ENCODE results near the gene FRAT1. TPM values are rescaled to one million over a fixed set of nuclear protein-coding genes. Genes with fewer than 3 reads are reported as not detected.

The FRAT1 gene
- total and polyA plus RNA-seq, 2 of the 4 experiments (the other 2 are of a cell fraction), result 0.54 to 0.89 TPM

- ATAC-seq (ENCODE audit: low read depth), result peak; percentile 1; the same call in 1 of the 2 replicates
- CTCF ChIA-PET, result interaction anchor here (0.7 to 1.0 kb wide), 3 partner anchors 13 to 254 kb away, joined by 3 to 9 read pairs (median 3); no protein-coding TSS in a partner anchor
Observed at GRCh38 chr10:97291357-97292096, 27.5 kb upstream of the FRAT1 start.

More at GRCh38 chr10:97291357-97292096, 27.5 kb upstream of the FRAT1 start:
- H3K27me3 ChIP-seq (ENCODE audit: control insufficient read depth, insufficient read depth, low read length), result no peaks in the 10 kb centered on the region
- H4K5ac ChIP-seq (ENCODE audit: low read depth, low read length), result peak overlapping the region; percentile 81
- in situ Hi-C loops (cut with MboI; ENCODE audit: low sequenced_read_pairs) (no loop called here), intact Hi-C loops (cut with micrococcal nuclease) (loop anchor here (1.0 to 2.0 kb wide), 2 partner anchors 27 to 41 kb away; partner anchors contain the start of gene FRAT1), dilution Hi-C loops (cut with HindIII; ENCODE audit: low sequenced_read_pairs, unreplicated experiment) (no loop called here)
- H4K91ac ChIP-seq (ENCODE audit: insufficient read depth, low read depth, low read length), result peak overlapping the region; percentile 75
- 20% methylated on average over 1 of the region's 25 CpGs; no CpG with 5 or more reads in 1 of the 2 experiments for WGBS, 2 experiments (ENCODE audit: extremely low coverage in 2 of 2, insufficient read length in 1 of 2)
- peak overlapping the region; percentile 82 for H3K4ac ChIP-seq (ENCODE audit: low read depth, low read length)
- TF ChIP-seq CTCF (conservative IDR thresholded peaks at IDR 0.05; ENCODE audit: low read depth, low read length), result no peak
- no peak for TF ChIP-seq USF2 (IDR thresholded peaks at IDR 0.05; ENCODE audit: low read depth, low read length)
- TF ChIP-seq RCOR1 (IDR thresholded peaks at IDR 0.05; ENCODE audit: insufficient replicate concordance, low read length), result no peak
- TF ChIP-seq NFE2L2 (IDR thresholded peaks at IDR 0.05; ENCODE audit: low read depth, low read length), result no peak
- no peak for TF ChIP-seq RAD21 (IDR thresholded peaks at IDR 0.05; ENCODE audit: low read length)
- no peak for TF ChIP-seq ELK1 (IDR thresholded peaks at IDR 0.05; ENCODE audit: borderline replicate concordance, low read depth, low read length)
- no peak for TF ChIP-seq CHD1 (IDR thresholded peaks at IDR 0.05; ENCODE audit: low read depth, low read length)
- TF ChIP-seq MAFK (IDR thresholded peaks at IDR 0.05; ENCODE audit: low read depth, low read length), result no peak
- TF ChIP-seq BHLHE40 (IDR thresholded peaks at IDR 0.05; ENCODE audit: low read depth, low read length), result no peak
- TF ChIP-seq MAZ (IDR thresholded peaks at IDR 0.05; ENCODE audit: borderline replicate concordance, low read depth, low read length), result no peak
- TF ChIP-seq FOS (IDR thresholded peaks at IDR 0.05; ENCODE audit: low read depth, low read length), result no peak
- TF ChIP-seq MXI1 (IDR thresholded peaks at IDR 0.05; ENCODE audit: borderline replicate concordance, low read depth, low read length), result no peak
- H2AK9ac ChIP-seq (replicated peaks; ENCODE audit: low read depth, low read length, poor library complexity), result peak overlapping the region; percentile 87
- H3K9me3 ChIP-seq (ENCODE audit: control insufficient read depth, insufficient read depth, low read length), result no peaks in the 10 kb centered on the region
- H3K36me3 ChIP-seq (ENCODE audit: control insufficient read depth, insufficient read depth, low read length), result peaks cover 3% of the 10 kb centered on the region; the same call in 1 of the 2 replicates
- peak overlapping the region; percentile 50; the same call in 2 of the 3 replicates for H2BK15ac ChIP-seq (ENCODE audit: low read depth, low read length)
- peak overlapping the region; percentile 95 for H3K23ac ChIP-seq (ENCODE audit: low read depth, low read length)
- no peaks in the 10 kb centered on the region for H3K4me1 ChIP-seq (ENCODE audit: control insufficient read depth, insufficient read depth, low read length)
- peak overlapping the region; percentile 89 for H3K14ac ChIP-seq (replicated peaks; ENCODE audit: low read depth, low read length)
- H2AFZ ChIP-seq (replicated peaks; ENCODE audit: low read length, poor library complexity), result peak overlapping the region; percentile 96
- H3K9ac ChIP-seq (ENCODE audit: low read depth, low read length), result peak overlapping the region; percentile 76
- H2BK120ac ChIP-seq (ENCODE audit: low read depth, low read length), result peak overlapping the region; percentile 76
- peak overlapping the region; percentile 72 for H3K27ac ChIP-seq (ENCODE audit: insufficient read depth, low read length)
- H2AK5ac ChIP-seq (ENCODE audit: low read depth, low read length), result peak overlapping the region; percentile 17; the same call in 1 of the 2 replicates
- H2BK20ac ChIP-seq (ENCODE audit: low read depth, low read length), result peak overlapping the region; percentile 6; the same call in 1 of the 2 replicates
- TSS peak; percentile 51 for BruUV-seq (replicated peaks)
- POLR2A ChIA-PET (ENCODE audit: unreplicated experiment), result no interaction called here
- no peak for DNase-seq
- H3K79me1 ChIP-seq (ENCODE audit: low read depth in 1 of 2, low read length in 2 of 2), result peaks cover 18 to 28% of the 10 kb centered on the region in 2 experiments
- H3K9me1 ChIP-seq (ENCODE audit: insufficient read depth, low read length), result no peaks in the 10 kb centered on the region; the same call in 1 of the 2 replicates
- H4K8ac ChIP-seq (ENCODE audit: low read depth in 2 of 2, low read length in 2 of 2), result peak overlapping the region; percentile 53 to 72
- H3K56ac ChIP-seq (ENCODE audit: extremely low read depth, insufficient read depth, low read length), result peak overlapping the region; percentile 98
- H3K18ac ChIP-seq (ENCODE audit: low read depth, low read length), result peak overlapping the region; percentile 74
- peak overlapping the region; percentile 81 for H2BK5ac ChIP-seq (ENCODE audit: low read depth, low read length, poor library complexity, severe bottlenecking)
- peak overlapping the region; percentile 73 for H3K4me3 ChIP-seq (ENCODE audit: insufficient read depth, low read depth, low read length)
- H4K20me1 ChIP-seq (ENCODE audit: insufficient read depth, low read length), result no peaks in the 10 kb centered on the region
- peak overlapping the region; percentile 90 for H3K4me2 ChIP-seq (ENCODE audit: low read depth, low read length)

All from IMR-90 (cell line).